Umbilical cord (tissue), 2 donors: ENCODE measurements around the gene MYO15A. TPM values are rescaled to one million over a fixed set of nuclear protein-coding genes. Genes with fewer than 3 reads are reported as not detected.

ENCODE experiments used
- DNase-seq: peaks from one replicate; pipeline ENCODE4 v3.0.0-alpha.2; 2015; ENCODE audit warnings: low spot score
- total RNA-seq: library from RNA; depleted of rRNA; stranded (reverse); fragments of >200 nt; gene quantifications from one replicate; pipeline ENCODE4 v1.2.3, GENCODE V29; 2014; ENCODE audit warnings: low replicate concordance; ENCODE audit not compliant: insufficient read depth

The MYO15A gene
- total RNA-seq, 1 donor from 2014 or later = 4.3 TPM

DNA sequence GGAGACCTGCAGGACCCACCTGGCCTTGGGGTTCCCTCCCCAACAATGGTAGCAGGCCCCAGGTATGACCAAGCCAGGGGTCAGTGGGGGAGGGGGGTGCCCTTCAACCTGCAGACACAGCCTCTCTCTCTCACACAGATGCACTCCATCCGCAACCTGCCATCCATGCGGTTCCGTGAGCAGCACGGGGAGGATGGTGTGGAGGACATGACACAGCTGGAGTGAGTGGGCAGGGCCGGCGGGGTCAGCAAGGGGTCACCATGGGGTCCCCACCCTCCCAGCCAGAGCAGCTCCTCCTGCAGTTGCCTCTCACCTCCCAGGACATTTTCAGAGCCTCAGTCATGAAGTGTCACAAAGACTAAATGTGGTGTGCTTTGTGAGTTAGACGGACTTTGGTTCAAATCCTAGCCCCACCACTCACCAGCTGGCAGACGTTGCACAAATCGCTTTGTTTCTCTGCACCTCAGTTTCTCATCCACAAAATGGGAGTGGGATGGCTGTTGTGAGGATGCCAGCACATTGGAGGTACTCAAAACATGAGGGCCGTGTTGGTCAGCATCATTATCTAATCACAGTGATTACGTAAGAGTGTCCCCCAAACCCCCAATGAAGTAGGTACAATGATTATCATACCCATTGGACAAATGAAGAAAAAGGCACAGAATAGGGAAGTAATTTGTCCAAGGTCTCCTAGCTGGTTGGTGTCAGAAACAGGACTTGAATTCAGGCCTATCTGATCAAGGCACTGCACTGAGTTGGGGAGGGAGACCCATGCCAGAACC is 16.0 kb downstream of the MYO15A start:
- no peak for DNase-seq

DNA sequence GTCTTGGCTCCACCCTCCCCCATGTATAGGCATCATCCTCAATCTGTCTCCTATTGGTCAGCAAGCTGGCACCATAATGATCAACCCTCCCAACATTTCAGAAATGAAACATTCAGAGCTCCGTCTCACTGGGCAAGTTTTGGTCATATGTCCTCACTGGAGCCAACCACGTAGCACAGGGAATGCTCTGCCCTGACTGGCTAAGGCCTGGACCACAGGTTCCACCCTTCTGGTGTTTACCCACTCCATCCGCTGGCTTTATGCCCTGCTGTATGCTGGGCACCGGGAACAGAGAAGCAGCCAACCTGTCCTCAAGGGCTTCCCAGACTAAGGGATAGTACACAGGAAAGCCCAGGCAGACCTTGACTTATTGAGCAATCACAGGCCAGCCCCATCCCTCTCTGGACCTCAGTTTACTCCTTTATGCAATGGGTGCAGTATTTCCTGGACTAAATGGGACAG is 20.5 kb downstream of the MYO15A start:
- DNase-seq = peak; percentile 19

DNA sequence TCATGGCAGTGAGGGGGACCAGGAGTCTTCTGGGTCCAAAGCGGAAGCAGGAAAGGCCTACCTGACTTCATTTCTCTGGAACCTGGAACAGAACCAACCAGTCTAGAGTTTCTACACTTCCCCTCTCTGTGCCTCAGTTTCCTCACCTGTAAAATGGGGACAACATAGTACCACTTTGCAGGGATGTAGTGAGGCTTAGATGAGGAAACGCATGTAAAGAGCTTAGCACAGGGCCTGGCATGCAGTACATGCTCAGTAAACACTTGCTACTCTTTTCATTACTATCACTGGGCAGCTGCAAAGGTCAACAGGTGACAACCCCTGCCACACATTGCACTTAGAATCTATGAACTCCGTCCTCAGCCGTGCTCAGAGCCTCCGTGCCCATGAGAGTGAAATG is 24.2 kb downstream of the MYO15A start:
- DNase-seq = no peak

- no peak for DNase-seq
These were observed 27.8 kb downstream of the MYO15A start for GRCh38 chr17:18136357-18136756.

- no peak for DNase-seq
These were observed 29.7 kb downstream of the MYO15A start for GRCh38 chr17:18138065-18138749.

- no peak for DNase-seq
These were observed 30.5 kb downstream of the MYO15A start for GRCh38 chr17:18139092-18139491.

- no peak for DNase-seq
These were observed 30.9 kb downstream of the MYO15A start for GRCh38 chr17:18139498-18139897.

- no peak for DNase-seq
These were observed 31.4 kb downstream of the MYO15A start for GRCh38 chr17:18139949-18140348.

DNA sequence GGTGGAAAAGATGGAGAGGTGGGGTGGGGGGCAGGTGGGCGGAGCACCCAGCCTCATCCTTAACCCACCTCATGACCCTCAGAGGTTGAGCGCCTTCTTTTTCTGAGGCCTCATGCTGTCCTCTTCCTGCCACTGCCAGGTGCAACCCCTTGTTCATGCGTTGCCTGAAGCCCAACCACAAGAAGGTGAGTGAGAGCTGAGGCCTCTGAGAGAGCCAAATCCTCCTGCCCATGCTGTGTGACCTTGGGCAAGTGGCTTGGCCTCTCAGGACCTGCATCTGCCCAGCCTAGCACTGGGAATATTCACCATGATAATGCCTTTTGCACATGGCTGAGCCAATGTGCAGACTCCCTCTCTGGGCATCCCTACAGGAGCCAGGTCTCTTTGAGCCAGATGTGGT is 32.1 kb downstream of the MYO15A start:
- DNase-seq = no peak

DNA sequence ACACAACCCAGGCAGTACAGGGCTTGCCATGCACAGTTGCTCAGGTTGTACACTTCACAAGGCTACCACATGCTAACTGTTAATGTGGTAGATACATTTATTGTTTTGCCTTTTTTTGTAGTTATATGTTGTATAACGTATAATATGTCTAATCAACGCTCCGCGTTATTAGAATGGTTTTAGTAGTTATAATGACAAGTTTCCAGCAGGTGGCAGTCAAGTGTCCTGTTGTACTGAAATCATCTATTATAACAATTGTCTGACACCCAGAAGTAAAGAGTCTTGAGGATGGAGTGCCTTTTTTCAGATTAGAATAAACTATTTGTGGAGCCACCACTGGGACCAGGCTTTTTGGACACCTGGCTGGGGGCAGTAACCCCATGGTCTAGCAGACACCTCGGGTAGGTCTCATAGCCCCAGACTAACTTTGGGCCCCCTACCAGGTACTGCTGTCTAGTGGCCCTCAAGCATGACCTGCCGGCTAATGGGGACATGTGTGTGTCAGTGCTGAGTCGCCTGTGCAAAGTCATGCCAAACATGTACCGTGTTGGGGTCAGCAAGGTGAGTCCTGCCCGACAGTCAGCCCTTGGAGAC is 32.8 kb downstream of the MYO15A start:
- peak; percentile 58 for DNase-seq

DNA sequence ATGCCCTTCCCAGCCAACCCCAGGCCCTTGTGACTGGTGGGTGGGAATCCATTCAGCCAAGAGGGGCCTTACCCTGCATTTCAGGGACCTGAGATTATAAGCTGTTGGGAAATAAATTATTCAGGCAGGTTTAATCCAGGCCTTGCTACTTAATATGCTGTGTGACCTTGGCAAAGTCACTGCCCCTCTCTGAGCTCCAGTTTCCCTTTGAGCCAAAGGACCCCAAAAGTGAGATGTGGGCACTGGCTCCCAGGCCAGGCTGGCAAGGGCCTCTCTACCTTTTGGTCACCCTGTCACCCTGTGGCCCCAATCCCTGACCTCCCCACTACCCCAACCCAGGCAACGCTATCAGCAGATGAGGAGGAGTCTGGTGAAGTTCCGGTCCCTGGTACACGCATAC is 33.9 kb downstream of the MYO15A start:
- no peak for DNase-seq

DNA sequence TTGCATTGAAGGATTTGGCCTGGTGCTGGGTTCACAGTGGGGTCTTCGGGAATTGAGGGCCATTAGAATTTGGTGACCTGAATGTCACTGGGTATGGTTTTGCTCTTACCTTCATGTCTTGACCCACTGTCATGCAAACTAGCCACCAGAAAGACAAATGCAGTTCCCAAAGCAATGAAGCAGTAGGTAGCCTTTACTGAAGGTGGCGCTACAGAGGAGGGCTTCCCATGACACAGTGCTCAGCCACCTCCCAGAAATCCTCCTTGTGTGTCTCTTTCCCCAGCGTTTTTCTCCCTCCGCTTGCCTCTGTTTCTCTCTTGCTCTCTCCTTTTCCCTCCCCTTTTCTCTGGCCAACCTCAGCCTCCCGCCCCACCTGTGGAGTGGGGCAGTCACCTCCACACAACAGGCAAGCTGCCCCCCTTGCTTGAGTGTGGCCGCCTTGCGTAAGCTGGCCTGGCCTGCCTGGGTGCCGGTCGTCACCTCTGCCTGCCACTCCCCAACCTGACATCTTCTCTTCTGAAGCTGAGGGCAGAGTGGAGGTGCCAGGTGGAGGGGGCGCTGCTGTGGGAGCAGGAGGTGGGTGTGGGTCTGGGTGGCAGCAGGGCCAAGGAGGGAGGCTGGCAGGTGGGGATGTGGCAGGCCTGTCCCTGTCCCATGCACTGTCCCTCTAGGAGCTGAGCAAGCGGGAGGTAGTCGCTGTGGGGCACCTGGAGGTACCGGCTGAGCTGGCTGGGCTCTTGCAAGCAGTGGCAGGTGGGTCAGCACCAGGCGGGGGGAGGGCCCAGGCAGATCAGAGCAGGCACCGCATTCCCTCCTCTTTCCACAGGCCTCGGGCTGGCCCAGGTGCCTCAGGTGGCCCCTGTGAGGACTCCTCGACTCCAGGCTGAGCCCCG is 34.7 kb downstream of the MYO15A start:
- DNase-seq = no peak

GRCh38 chr17:18144261-18144660 is 35.7 kb downstream of the MYO15A start:
- DNase-seq = no peak

DNA sequence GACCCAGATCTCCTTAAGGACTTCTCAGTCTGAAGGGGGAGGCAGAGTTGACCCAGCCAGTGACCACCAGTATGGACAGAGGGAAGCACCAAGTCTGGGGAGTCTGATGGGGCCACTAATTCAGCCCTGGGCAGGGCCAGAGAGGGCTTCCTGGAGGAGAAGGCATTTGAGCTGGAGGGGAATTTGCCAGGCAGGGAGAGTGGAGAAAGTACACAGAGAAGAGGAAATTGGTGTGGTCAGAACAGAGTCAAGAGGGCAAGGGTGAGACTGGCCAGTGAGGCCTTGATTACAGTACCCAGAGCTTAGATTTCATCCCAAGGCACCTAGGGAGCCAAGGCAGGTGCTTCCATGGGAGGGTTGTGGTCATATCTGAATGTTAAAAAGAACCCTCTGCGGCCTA is 36.3 kb downstream of the MYO15A start:
- DNase-seq = no peak

- no peak for DNase-seq
These were observed 37.3 kb downstream of the MYO15A start for GRCh38 chr17:18145811-18146210.

GRCh38 chr17:18146259-18146658 is 37.7 kb downstream of the MYO15A start:
- no peak for DNase-seq

- DNase-seq = no peak
These were observed 38.4 kb downstream of the MYO15A start for GRCh38 chr17:18146980-18147379.

DNA sequence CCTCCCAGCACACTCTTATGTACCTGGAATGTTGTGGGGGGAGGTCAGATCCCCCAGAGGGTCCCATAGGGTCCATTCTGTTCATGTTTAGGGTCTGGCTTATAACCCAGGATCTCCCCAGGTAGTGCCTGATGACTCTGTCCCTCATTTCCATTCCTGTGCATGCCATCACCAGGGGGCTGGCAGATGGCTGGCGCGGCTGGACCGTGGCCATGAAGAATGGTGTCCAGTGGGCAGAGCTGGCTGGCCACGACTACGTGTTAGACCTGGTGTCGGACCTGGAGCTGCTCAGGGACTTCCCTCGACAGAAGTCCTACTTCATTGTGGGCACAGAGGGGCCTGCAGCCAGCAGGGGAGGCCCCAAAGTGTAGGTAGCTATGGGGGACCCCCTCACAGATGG is 40.0 kb downstream of the MYO15A start:
- no peak for DNase-seq

DNA sequence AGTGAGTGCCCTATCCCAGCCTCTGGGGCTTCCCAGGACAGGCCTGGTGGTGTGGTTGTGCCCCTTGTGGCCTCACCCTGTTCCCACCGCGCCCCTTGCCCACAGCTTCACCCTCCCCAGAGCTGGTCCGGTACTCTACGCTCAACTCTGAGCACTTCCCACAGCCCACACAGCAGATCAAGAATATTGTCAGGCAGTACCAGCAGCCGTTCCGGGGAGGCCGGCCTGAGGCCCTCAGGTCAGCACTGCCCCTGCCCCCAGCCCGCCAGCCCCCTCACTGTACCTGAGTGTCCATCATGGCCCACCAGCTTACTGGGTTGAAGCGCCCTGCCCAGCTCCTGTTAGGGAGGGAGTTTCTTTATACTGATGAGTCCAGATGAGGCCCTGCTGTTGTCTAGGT is 42.7 kb downstream of the MYO15A start:
- no peak for DNase-seq

- no peak for DNase-seq
These were observed 46.6 kb downstream of the MYO15A start for GRCh38 chr17:18155179-18155578.

- DNase-seq = no peak
These were observed 47.8 kb downstream of the MYO15A start for GRCh38 chr17:18156171-18156975.
